Nephron progenitor cell (in vitro differentiated cells): ENCODE results near the gene LAMA2.

ENCODE experiments used
- DNase-seq: peaks from one replicate; pipeline ENCODE4 v3.0.0; 2021
- H3K27ac Mint-ChIP-seq: 2 replicates; pipeline ENCODE4 v1.8.0; 2021; ENCODE audit warnings: mild to moderate bottlenecking, moderate library complexity, mixed read lengths
- H3K27me3 Mint-ChIP-seq: 2 replicates; pipeline ENCODE4 v1.8.0; 2021; ENCODE audit warnings: mild to moderate bottlenecking, low read depth, mixed read lengths; ENCODE audit not compliant: poor library complexity
- H3K36me3 Mint-ChIP-seq: 2 replicates; pipeline ENCODE4 v1.8.0; 2021; ENCODE audit warnings: low read depth, mixed read lengths
- H3K4me1 Mint-ChIP-seq: 2 replicates; pipeline ENCODE4 v1.8.0; 2021; ENCODE audit warnings: mixed read lengths
- H3K4me3 Mint-ChIP-seq: 2 replicates; pipeline ENCODE4 v1.8.0; 2021; ENCODE audit warnings: mild to moderate bottlenecking, moderate library complexity, mixed read lengths
- H3K9me3 Mint-ChIP-seq: 2 replicates; pipeline ENCODE4 v1.8.0; 2021; ENCODE audit warnings: mild to moderate bottlenecking, moderate library complexity, mixed read lengths
- CTCF ChIP-seq: fragments of 200-600 bp; sonication (generic); IDR thresholded peaks from 2 replicates; pipeline ENCODE4 v1.5.0; 2021; ENCODE audit warnings: antibody characterized with exemption

Gene LAMA2

GRCh38 chr6:129309154-129309553 is 426.2 kb downstream of the LAMA2 start:
- Mint-ChIP-seq H3K27me3 (no peaks in the 10 kb centered on the region), H3K36me3 (no peaks in the 10 kb centered on the region), H3K27ac (no peak overlapping the region), H3K4me1 (no peaks in the 10 kb centered on the region), H3K9me3 (no peaks in the 10 kb centered on the region), H3K4me3 (no peak overlapping the region)
- no peak for DNase-seq
- no peak for TF ChIP-seq CTCF

- H3K4me1 Mint-ChIP-seq = no peaks in the 10 kb centered on the region
- no peak overlapping the region for H3K27ac Mint-ChIP-seq
- no peaks in the 10 kb centered on the region for H3K9me3 Mint-ChIP-seq
- H3K4me3 Mint-ChIP-seq = no peak overlapping the region
- TF ChIP-seq CTCF = no peak
- no peaks in the 10 kb centered on the region for H3K27me3 Mint-ChIP-seq
- no peaks in the 10 kb centered on the region for H3K36me3 Mint-ChIP-seq
- DNase-seq = no peak
Observed at GRCh38 chr6:129312880-129313279, 429.9 kb downstream of the LAMA2 start.

- Mint-ChIP-seq H3K4me1 (peaks cover 6% of the 10 kb centered on the region), H3K4me3 (no peak overlapping the region), H3K36me3 (no peaks in the 10 kb centered on the region), H3K27me3 (no peaks in the 10 kb centered on the region), H3K27ac (no peak overlapping the region), H3K9me3 (no peaks in the 10 kb centered on the region)
- TF ChIP-seq CTCF = no peak
- no peak for DNase-seq
Observed at GRCh38 chr6:129314575-129314974, 431.6 kb downstream of the LAMA2 start.

GRCh38 chr6:129317931-129318820 is 435.2 kb downstream of the LAMA2 start:
- no peaks in the 10 kb centered on the region for H3K9me3 Mint-ChIP-seq
- no peak for TF ChIP-seq CTCF
- no peaks in the 10 kb centered on the region for H3K27me3 Mint-ChIP-seq
- H3K4me1 Mint-ChIP-seq = peaks cover 6% of the 10 kb centered on the region
- no peak overlapping the region for H3K4me3 Mint-ChIP-seq
- DNase-seq = no peak
- no peak overlapping the region for H3K27ac Mint-ChIP-seq
- H3K36me3 Mint-ChIP-seq = no peaks in the 10 kb centered on the region

GRCh38 chr6:129320892-129321291 is 438.0 kb downstream of the LAMA2 start:
- no peaks in the 10 kb centered on the region for H3K36me3 Mint-ChIP-seq
- no peaks in the 10 kb centered on the region for H3K9me3 Mint-ChIP-seq
- no peaks in the 10 kb centered on the region for H3K27me3 Mint-ChIP-seq
- DNase-seq = no peak
- H3K4me3 Mint-ChIP-seq = no peak overlapping the region
- H3K4me1 Mint-ChIP-seq = peaks cover 6% of the 10 kb centered on the region
- no peak for TF ChIP-seq CTCF
- no peak overlapping the region for H3K27ac Mint-ChIP-seq

GRCh38 chr6:129321303-129321702 is 438.4 kb downstream of the LAMA2 start:
- H3K27ac Mint-ChIP-seq = no peak overlapping the region
- H3K4me1 Mint-ChIP-seq = peaks cover 6% of the 10 kb centered on the region
- no peak overlapping the region for H3K4me3 Mint-ChIP-seq
- no peaks in the 10 kb centered on the region for H3K36me3 Mint-ChIP-seq
- no peak for DNase-seq
- no peaks in the 10 kb centered on the region for H3K27me3 Mint-ChIP-seq
- H3K9me3 Mint-ChIP-seq = no peaks in the 10 kb centered on the region
- TF ChIP-seq CTCF = no peak
